HepG2 (cell line): ENCODE results near the gene HSCB. TPM values are rescaled to one million over a fixed set of nuclear protein-coding genes. Genes with fewer than 3 reads are reported as not detected.

ENCODE experiments used
- CCAR2 ChIP-seq: fragments of 200-400 bp; formaldehyde crosslinking; optimal IDR thresholded peaks from 2 replicates; pipeline ENCODE3; 2018; ENCODE audit warnings: low read depth, mild to moderate bottlenecking, low read length, moderate library complexity
- FOXP1 ChIP-seq, 2 experiments: fragments of 450-650 bp in 1 of 2; IDR thresholded peaks; 2 replicates each; pipeline ENCODE4 v1.6.1; 2017 to 2018; ENCODE audit warnings: antibody characterized with exemption in 1 of 2
- HDAC6 ChIP-seq: fragments of 200-600 bp; sonication (generic); IDR thresholded peaks from 2 replicates; pipeline ENCODE4 v1.7.0; 2017; ENCODE audit warnings: mild to moderate bottlenecking, antibody characterized with exemption, low read length, low read depth
- HNRNPH1 ChIP-seq: fragments of 200-400 bp; formaldehyde crosslinking; optimal IDR thresholded peaks from 2 replicates; pipeline ENCODE3; 2017; ENCODE audit warnings: mild to moderate bottlenecking, low read depth, low read length
- IRX3 ChIP-seq: sonication (generic); formaldehyde crosslinking; IDR thresholded peaks from 2 replicates; pipeline ENCODE4 v1.8.1; 2023; ENCODE audit warnings: mild to moderate bottlenecking, low read depth, missing genetic modification reagents, borderline replicate concordance
- MEF2D ChIP-seq: sonication (generic); formaldehyde crosslinking; IDR thresholded peaks from 2 replicates; pipeline ENCODE4 v1.5.1; 2020; ENCODE audit warnings: mild to moderate bottlenecking, missing genetic modification reagents
- NFYB ChIP-seq: sonication (generic); formaldehyde crosslinking; IDR thresholded peaks from 2 replicates; pipeline ENCODE4 v1.4.0; 2020; ENCODE audit warnings: missing genetic modification reagents
- NR2F1 ChIP-seq, 2 experiments: fragments of 450-650 bp in 1 of 2; formaldehyde crosslinking in 1 of 2; IDR thresholded peaks; 2 replicates each; pipeline versions ENCODE4 v1.5.0 to v1.6.1; 2016 to 2020; ENCODE audit warnings: mild to moderate bottlenecking in 1 of 2, missing compliant biosample characterization in 1 of 2, missing genetic modification reagents in 1 of 2, moderate library complexity in 1 of 2
- PAX8 ChIP-seq: sonication (generic); formaldehyde crosslinking; IDR thresholded peaks from 2 replicates; pipeline ENCODE4 v1.8.0; 2022; ENCODE audit warnings: mild to moderate bottlenecking, missing genetic modification reagents, borderline replicate concordance
- SUZ12 ChIP-seq: fragments of 150-350 bp; IDR thresholded peaks from 2 replicates; pipeline ENCODE4 v1.6.1; 2014; ENCODE audit warnings: low read depth, low read length
- ZBTB21 ChIP-seq: sonication (generic); formaldehyde crosslinking; IDR thresholded peaks from 2 replicates; pipeline ENCODE4 v1.4.0; 2020; ENCODE audit warnings: missing genetic modification reagents
- ZNF138 ChIP-seq: sonication (generic); formaldehyde crosslinking; IDR thresholded peaks from 2 replicates; pipeline ENCODE4 v1.5.0; 2020; ENCODE audit warnings: mild to moderate bottlenecking, low read depth, missing genetic modification reagents
- ZNF263 ChIP-seq: sonication (generic); formaldehyde crosslinking; IDR thresholded peaks from 2 replicates; pipeline ENCODE4 v1.4.0; 2020; ENCODE audit warnings: missing genetic modification reagents
- ZNF547 ChIP-seq: sonication (generic); formaldehyde crosslinking; IDR thresholded peaks from 2 replicates; pipeline ENCODE4 v1.5.1; 2020; ENCODE audit warnings: mild to moderate bottlenecking, missing genetic modification reagents
- ZNF556 ChIP-seq: sonication (generic); formaldehyde crosslinking; IDR thresholded peaks from 2 replicates; pipeline ENCODE4 v1.4.0; 2020; ENCODE audit warnings: mild to moderate bottlenecking, missing genetic modification reagents, borderline replicate concordance
- ZNF558 ChIP-seq: sonication (generic); formaldehyde crosslinking; IDR thresholded peaks from 2 replicates; pipeline ENCODE4 v1.9.0; 2022; ENCODE audit warnings: mild to moderate bottlenecking, missing genetic modification reagents, borderline replicate concordance
- ZNF780A ChIP-seq: sonication (generic); formaldehyde crosslinking; IDR thresholded peaks from 2 replicates; pipeline ENCODE4 v1.8.0; 2022; ENCODE audit warnings: mild to moderate bottlenecking, missing genetic modification reagents, moderate library complexity
- ZSCAN12 ChIP-seq: sonication (generic); formaldehyde crosslinking; IDR thresholded peaks from 2 replicates; pipeline ENCODE4 v1.9.0; 2021; ENCODE audit warnings: mild to moderate bottlenecking, missing genetic modification reagents
- polyA plus RNA-seq, 8 experiments: library from polyadenylated mRNA; depleted of rRNA in 3 of 8; stranded (reverse) in 7 of 8; unstranded in 1 of 8; fragments of >200 nt; fragmentation: Illumina TruSeq in 4 of 8; extraction: Trizol in 4 of 8; gene quantifications; 2 replicates each; pipeline versions ENCODE4 v1.2.1 to v1.2.3, GENCODE V29; 2011 to 2016; ENCODE audit warnings: low read depth in 4 of 8, missing spikeins in 1 of 8, mixed read lengths in 1 of 8; ENCODE audit not compliant: insufficient read depth in 1 of 8
- total RNA-seq, 5 experiments: library from RNA; depleted of rRNA; stranded (reverse); fragments of >200 nt; fragmentation: Illumina TruSeq; extraction: Trizol; gene quantifications; 2 replicates each; pipeline ENCODE4 v1.2.3, GENCODE V29; 2016; ENCODE audit warnings: low read depth in 1 of 5
- TF ChIP-seq, protein P1 (sequence below): IDR thresholded peaks from 2 replicates; pipeline ENCODE4 v1.4.0; 2020; ENCODE audit warnings: mild to moderate bottlenecking, missing genetic modification reagents
- TF ChIP-seq, protein P2 (sequence below): sonication (generic); formaldehyde crosslinking; IDR thresholded peaks from 2 replicates; pipeline ENCODE4 v1.8.0; 2023; ENCODE audit warnings: mild to moderate bottlenecking, missing genetic modification reagents
- TF ChIP-seq, protein P3 (sequence below): conservative IDR thresholded peaks from 2 replicates; pipeline ENCODE4 v1.6.1; 2018; ENCODE audit warnings: missing genetic modification reagents
- TF ChIP-seq, protein P4 (sequence below): sonication (generic); formaldehyde crosslinking; IDR thresholded peaks from 2 replicates; pipeline ENCODE4 v1.5.1; 2020; ENCODE audit warnings: missing genetic modification reagents, mild to moderate bottlenecking, borderline replicate concordance

Gene HSCB
- total and polyA plus RNA-seq, 2 of the 13 experiments (the other 11 are each of a cell fraction or from before 2014, with no cell fraction given) = 15.4 to 20.9 TPM

DNA sequence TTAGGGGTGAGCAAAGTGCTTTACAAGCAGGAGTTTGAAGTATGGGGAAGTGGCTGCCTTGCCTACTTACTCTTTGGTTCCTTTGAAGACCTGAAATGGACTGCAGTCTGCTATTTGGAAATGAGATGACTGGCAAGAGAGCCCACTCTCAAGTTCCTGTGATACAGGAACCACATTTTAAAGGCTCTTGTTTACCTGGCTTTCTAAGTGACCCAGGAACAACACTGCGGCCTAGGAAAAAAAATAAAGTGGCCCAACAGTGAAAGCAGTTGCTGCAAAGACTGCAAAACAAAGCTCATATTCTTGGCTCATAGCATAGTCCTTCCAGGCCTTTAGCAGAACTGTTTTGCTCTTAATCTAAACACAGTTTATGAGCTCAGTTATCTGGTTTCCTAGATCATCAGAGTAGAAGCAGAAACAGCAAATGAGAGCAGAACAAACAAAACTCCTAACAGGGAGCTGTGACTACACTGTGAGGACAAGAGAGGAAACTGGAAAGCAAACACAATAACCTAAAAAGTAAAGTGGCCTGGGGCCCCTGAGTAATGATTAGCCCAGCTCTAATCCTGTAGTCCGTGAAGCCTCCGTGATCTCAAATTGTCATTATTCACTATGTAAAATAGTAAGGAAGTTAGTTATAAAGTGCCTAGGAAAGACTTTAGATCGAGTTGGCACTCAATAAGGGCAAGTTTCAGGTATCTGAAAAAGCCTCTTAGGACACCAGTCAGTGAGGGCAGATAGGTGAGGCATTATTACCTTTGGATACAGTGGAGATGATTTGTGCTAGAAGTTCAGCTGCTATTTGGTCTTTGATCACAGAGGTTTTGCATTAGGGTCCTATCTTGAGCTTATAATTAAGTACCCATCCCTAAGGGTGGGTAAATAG, 42.2 kb downstream of the HSCB start (continued):
- TF ChIP-seq, protein P1, sequence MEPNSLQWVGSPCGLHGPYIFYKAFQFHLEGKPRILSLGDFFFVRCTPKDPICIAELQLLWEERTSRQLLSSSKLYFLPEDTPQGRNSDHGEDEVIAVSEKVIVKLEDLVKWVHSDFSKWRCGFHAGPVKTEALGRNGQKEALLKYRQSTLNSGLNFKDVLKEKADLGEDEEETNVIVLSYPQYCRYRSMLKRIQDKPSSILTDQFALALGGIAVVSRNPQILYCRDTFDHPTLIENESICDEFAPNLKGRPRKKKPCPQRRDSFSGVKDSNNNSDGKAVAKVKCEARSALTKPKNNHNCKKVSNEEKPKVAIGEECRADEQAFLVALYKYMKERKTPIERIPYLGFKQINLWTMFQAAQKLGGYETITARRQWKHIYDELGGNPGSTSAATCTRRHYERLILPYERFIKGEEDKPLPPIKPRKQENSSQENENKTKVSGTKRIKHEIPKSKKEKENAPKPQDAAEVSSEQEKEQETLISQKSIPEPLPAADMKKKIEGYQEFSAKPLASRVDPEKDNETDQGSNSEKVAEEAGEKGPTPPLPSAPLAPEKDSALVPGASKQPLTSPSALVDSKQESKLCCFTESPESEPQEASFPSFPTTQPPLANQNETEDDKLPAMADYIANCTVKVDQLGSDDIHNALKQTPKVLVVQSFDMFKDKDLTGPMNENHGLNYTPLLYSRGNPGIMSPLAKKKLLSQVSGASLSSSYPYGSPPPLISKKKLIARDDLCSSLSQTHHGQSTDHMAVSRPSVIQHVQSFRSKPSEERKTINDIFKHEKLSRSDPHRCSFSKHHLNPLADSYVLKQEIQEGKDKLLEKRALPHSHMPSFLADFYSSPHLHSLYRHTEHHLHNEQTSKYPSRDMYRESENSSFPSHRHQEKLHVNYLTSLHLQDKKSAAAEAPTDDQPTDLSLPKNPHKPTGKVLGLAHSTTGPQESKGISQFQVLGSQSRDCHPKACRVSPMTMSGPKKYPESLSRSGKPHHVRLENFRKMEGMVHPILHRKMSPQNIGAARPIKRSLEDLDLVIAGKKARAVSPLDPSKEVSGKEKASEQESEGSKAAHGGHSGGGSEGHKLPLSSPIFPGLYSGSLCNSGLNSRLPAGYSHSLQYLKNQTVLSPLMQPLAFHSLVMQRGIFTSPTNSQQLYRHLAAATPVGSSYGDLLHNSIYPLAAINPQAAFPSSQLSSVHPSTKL = no peak; the same call in none of the 2 replicates
- TF ChIP-seq IRX3 (CRISPR knock-in tag) = no peak
- peak; percentile 19; the same call in 1 of the 2 replicates for TF ChIP-seq MEF2D
- TF ChIP-seq, protein P2, sequence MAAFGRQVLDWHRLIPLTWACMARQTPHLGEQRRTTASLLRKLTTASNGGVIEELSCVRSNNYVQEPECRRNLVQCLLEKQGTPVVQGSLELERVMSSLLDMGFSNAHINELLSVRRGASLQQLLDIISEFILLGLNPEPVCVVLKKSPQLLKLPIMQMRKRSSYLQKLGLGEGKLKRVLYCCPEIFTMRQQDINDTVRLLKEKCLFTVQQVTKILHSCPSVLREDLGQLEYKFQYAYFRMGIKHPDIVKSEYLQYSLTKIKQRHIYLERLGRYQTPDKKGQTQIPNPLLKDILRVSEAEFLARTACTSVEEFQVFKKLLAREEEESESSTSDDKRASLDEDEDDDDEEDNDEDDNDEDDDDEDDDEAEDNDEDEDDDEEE (CRISPR knock-in tag) = no peak
- no peak for TF ChIP-seq PAX8 (CRISPR knock-in tag)
- no peak; the same call in 1 of the 2 replicates for TF ChIP-seq ZNF263 (CRISPR knock-in tag)
- peak; percentile 92 for TF ChIP-seq FOXP1 (IDR thresholded peaks at IDR 0.05)
- TF ChIP-seq FOXP1 (CRISPR knock-in tag; IDR thresholded peaks at IDR 0.05) = peak; percentile 84
- no peak for TF ChIP-seq NFYB (CRISPR knock-in tag)
- 0 out of 2 replicates have a peak, but pooled peaks have one; percentile 4 for TF ChIP-seq ZNF556 (CRISPR knock-in tag)
- no peak for TF ChIP-seq HDAC6
- TF ChIP-seq, protein P3, sequence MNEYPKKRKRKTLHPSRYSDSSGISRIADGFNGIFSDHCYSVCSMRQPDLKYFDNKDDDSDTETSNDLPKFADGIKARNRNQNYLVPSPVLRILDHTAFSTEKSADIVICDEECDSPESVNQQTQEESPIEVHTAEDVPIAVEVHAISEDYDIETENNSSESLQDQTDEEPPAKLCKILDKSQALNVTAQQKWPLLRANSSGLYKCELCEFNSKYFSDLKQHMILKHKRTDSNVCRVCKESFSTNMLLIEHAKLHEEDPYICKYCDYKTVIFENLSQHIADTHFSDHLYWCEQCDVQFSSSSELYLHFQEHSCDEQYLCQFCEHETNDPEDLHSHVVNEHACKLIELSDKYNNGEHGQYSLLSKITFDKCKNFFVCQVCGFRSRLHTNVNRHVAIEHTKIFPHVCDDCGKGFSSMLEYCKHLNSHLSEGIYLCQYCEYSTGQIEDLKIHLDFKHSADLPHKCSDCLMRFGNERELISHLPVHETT (CRISPR knock-in tag) = no peak
- TF ChIP-seq ZNF547 (CRISPR knock-in tag) = no peak
- no peak for TF ChIP-seq ZNF138 (CRISPR knock-in tag)
- no peak for TF ChIP-seq ZSCAN12 (CRISPR knock-in tag)
- TF ChIP-seq SUZ12 = no peak
- TF ChIP-seq ZNF558 (CRISPR knock-in tag) = no peak
- TF ChIP-seq HNRNPH1 = no peak
- TF ChIP-seq ZBTB21 (CRISPR knock-in tag) = peak; percentile 87
- TF ChIP-seq ZNF780A (CRISPR knock-in tag) = no peak
- TF ChIP-seq, protein P4, sequence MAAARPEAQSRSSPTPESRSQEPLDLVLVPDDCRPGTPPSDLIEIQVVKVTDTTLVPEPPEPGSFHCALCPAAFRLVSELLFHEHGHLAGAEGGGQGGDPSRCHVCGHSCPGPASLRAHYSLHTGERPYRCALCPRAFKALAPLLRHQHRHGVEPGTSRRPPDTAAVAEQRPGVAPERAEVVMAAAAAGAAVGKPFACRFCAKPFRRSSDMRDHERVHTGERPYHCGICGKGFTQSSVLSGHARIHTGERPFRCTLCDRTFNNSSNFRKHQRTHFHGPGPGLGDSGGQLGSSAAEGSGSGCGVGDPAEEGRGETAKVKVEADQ (CRISPR knock-in tag) = 0 out of 2 replicates have a peak, but pooled peaks have one; percentile 47
- no peak for TF ChIP-seq CCAR2
- no peak for TF ChIP-seq NR2F1 (CRISPR knock-in tag; IDR thresholded peaks at IDR 0.05)
